Spleen (tissue), 11 donors: ENCODE measurements around the gene WDR1. TPM values are rescaled to one million over a fixed set of nuclear protein-coding genes. Genes with fewer than 3 reads are reported as not detected.

Experiments
- DNase-seq: peaks from one replicate; pipeline ENCODE4 v3.0.0-alpha.2; 2020
- H3K27ac ChIP-seq, 8 donors: fragments of 200-600 bp; sonication (generic) in 7 of 8; 1 replicate in 4 of 8; 2 replicates in 4 of 8; pipeline versions ENCODE4 v1.5.0 to v1.8.0; 2016 to 2021; ENCODE audit warnings: inconsistent platforms in 4 of 8, mild to moderate bottlenecking in 4 of 8, moderate library complexity in 1 of 8
- H3K27me3 ChIP-seq, 7 donors: fragments of 200-600 bp; sonication (generic) in 6 of 7; replicated peaks in 1 of 7; 1 replicate in 4 of 7; 2 replicates in 3 of 7; pipeline versions ENCODE4 v1.5.0 to v1.8.0; 2016 to 2021; ENCODE audit warnings: inconsistent platforms in 3 of 7, mild to moderate bottlenecking in 1 of 7
- H3K36me3 ChIP-seq, 6 donors: fragments of 200-600 bp; sonication (generic) in 5 of 6; 1 replicate in 4 of 6; 2 replicates in 2 of 6; pipeline versions ENCODE4 v1.5.0 to v1.8.0; 2016 to 2021; ENCODE audit warnings: inconsistent platforms in 2 of 6
- H3K4me1 ChIP-seq, 6 donors: fragments of 200-600 bp; sonication (generic) in 5 of 6; 1 replicate in 3 of 6; 2 replicates in 3 of 6; pipeline versions ENCODE4 v1.5.0 to v1.8.0; 2016 to 2021; ENCODE audit warnings: inconsistent platforms in 3 of 6
- H3K4me3 ChIP-seq, 8 donors: fragments of 200-600 bp; sonication (generic) in 7 of 8; 1 replicate in 4 of 8; 2 replicates in 4 of 8; pipeline versions ENCODE4 v1.5.0 to v1.8.0; 2016 to 2021; ENCODE audit warnings: inconsistent platforms in 4 of 8, mild to moderate bottlenecking in 4 of 8, moderate library complexity in 2 of 8
- H3K9me3 ChIP-seq, 8 donors: fragments of 200-600 bp; sonication (generic) in 7 of 8; 1 replicate in 4 of 8; 2 replicates in 4 of 8; pipeline versions ENCODE4 v1.5.0 to v1.8.0; 2016 to 2021; ENCODE audit warnings: inconsistent platforms in 4 of 8
- POLR2A ChIP-seq, 3 donors: fragments of 450-650 bp; IDR thresholded peaks; one replicate each; pipeline ENCODE4 v1.5.1; 2017; ENCODE audit warnings: antibody characterized with exemption in 3 of 3, mild to moderate bottlenecking in 1 of 3
- POLR2AphosphoS5 ChIP-seq, 3 donors: sonication (generic); formaldehyde crosslinking; IDR thresholded peaks; one replicate each; pipeline ENCODE4 v1.5.1; 2017; ENCODE audit warnings: antibody characterized with exemption in 3 of 3
- WGBS, 5 donors: extraction: QIAGEN DNeasy Blood & Tissue Kit in 3 of 5; methylation state at CpG; one replicate each; pipeline versions ENCODE4 v1.1.5 to v1.1.7; 2013 to 2018; 5-methylcytosine and 5-hydroxymethylcytosine counted together
- intact Hi-C: fragments of 100-400 bp; cut with DNase I; formaldehyde crosslinking; loops from one replicate; pipeline ENCODE4 v1.15.0; 2023; ENCODE audit warnings: low total_unique reads
- polyA plus RNA-seq, 3 donors: library from polyadenylated mRNA; stranded (reverse); fragments of 200-250 nt; gene quantifications; one replicate each; pipeline ENCODE4 v1.2.1, GENCODE V29; 2013
- total RNA-seq, 7 donors: library from RNA; depleted of rRNA in 3 of 7; stranded (reverse); fragments of >200 nt in 3 of 7; fragmentation: NEBNext Ultra II Directional in 4 of 7; extraction: Animal tissue kit (Norgen Biotek cat#: 25700) in 4 of 7; gene quantifications; one replicate each; pipeline versions ENCODE4 v1.1.0 to v1.2.1, GENCODE V29; 2016 to 2021
- TF ChIP-seq, protein P1 (sequence below), 11 experiments: fragments of 200-600 bp in 7 of 11; fragments of 450-650 bp in 4 of 11; sonication (generic) in 4 of 11; IDR thresholded peaks in 8 of 11; conservative IDR thresholded peaks in 3 of 11; 1 replicate in 7 of 11; 2 replicates in 4 of 11; pipeline versions ENCODE4 v1.4.0 to v1.8.0; 2016 to 2021; ENCODE audit warnings: antibody characterized with exemption in 11 of 11, inconsistent platforms in 4 of 11, mild to moderate bottlenecking in 1 of 11
- donor health status: healthy with polysubstance abuse.
- donor health status: DM: no; HTN: no; CAD: no; lungs with moderate emphysema.
- donor health status: DM: no; HTN: no; CAD: no.
- donor health status: Bipolar disorder and iron deficiency.
- donor health status: healthy.
- donor health status: DM: no; HTN: no; CAD: no.
- donor health status: DM: yes; HTN: yes; CAD: no.

Gene WDR1
- total and polyA plus RNA-seq, 10 donors, result 56.6 to 377 (median 147) TPM

DNA sequence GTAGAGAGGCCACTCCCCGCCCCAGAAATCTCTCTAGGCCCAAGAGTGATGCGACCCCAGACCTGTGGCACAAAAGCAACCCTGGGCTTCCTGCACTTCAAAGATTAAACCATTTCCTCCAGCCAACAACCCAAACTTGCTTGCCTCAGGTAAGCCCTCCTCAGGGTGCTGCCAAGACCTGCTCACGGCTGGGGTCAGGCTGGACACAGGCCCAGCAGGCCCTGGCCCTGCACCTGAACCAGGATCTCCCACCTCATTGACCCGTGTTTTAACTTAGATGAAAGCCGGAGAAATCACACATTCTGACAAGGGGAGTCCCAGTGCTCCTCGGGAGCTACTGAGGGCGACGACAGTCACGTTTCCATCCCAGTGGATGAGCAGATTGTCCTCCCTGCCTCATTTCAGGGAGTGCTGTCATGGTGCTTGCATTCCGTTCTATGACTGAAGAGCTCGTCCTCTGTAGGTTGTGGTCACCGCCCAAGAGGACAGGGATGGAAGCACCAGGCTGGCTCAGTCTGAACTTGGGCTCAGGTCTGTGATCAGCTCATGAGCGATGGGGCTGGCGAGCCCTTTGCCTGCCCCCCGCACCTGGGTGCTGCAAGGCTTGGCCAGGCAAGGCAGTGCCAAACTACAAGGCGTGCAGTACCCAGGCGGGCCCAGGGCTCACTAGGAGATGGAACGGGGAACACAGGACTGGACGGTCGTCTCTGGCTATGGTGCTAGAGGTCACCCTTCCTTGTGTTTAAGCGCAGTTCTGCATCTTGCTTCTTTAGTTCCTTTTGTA lies 25.9 kb downstream of the WDR1 start:
- peaks cover 7 to 100% (median 87%) of the 10 kb centered on the region in 6 donors for H3K36me3 ChIP-seq
- WGBS, 5 donors, result 86 to 97% (median 93%) methylated on average over 13 to 21 of the region's 21 CpGs
- DNase-seq, result peak; percentile 70
- H3K27ac ChIP-seq, result no peak overlapping the region
- peaks cover 32 to 70% (median 50%) of the 10 kb centered on the region in 6 donors for H3K4me1 ChIP-seq
- no peaks in the 10 kb centered on the region for H3K9me3 ChIP-seq
- intact Hi-C loops, result no loop called here
- TF ChIP-seq POLR2AphosphoS5 (IDR thresholded peaks at IDR 0.05), result peak; percentile 14 to 68 (median 16)
- TF ChIP-seq, protein P1, sequence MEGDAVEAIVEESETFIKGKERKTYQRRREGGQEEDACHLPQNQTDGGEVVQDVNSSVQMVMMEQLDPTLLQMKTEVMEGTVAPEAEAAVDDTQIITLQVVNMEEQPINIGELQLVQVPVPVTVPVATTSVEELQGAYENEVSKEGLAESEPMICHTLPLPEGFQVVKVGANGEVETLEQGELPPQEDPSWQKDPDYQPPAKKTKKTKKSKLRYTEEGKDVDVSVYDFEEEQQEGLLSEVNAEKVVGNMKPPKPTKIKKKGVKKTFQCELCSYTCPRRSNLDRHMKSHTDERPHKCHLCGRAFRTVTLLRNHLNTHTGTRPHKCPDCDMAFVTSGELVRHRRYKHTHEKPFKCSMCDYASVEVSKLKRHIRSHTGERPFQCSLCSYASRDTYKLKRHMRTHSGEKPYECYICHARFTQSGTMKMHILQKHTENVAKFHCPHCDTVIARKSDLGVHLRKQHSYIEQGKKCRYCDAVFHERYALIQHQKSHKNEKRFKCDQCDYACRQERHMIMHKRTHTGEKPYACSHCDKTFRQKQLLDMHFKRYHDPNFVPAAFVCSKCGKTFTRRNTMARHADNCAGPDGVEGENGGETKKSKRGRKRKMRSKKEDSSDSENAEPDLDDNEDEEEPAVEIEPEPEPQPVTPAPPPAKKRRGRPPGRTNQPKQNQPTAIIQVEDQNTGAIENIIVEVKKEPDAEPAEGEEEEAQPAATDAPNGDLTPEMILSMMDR (IDR thresholded peaks at IDR 0.05 in 8 of 11, conservative IDR thresholded peaks at IDR 0.05 in 3 of 11), result no peak
- H3K27me3 ChIP-seq, result no peaks in the 10 kb centered on the region
- no peak overlapping the region for H3K4me3 ChIP-seq

DNA sequence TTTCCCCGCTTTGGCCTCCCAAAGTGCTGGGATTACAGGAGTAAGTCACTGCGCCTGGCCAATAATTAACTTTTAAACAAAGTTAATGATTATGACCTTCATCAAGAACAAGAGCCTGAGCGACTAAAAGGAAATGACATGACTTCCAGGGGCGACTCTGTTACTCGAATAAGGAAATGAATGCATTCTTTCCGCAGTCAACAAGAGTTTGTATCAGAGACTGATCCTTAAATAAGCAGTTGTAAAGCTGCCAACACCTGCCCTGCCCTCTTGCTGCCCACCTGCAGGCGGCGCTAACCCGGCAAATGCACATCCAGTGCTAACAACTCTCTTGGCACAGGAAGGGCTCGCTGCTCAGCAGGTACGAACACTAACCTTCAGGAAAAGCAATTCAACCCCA lies 27.3 kb downstream of the WDR1 start:
- H3K36me3 ChIP-seq, result peaks cover 7 to 100% (median 89%) of the 10 kb centered on the region in 6 donors
- H3K4me1 ChIP-seq, result peaks cover 20 to 57% (median 37%) of the 10 kb centered on the region in 6 donors
- TF ChIP-seq POLR2AphosphoS5 (IDR thresholded peaks at IDR 0.05) (no peak), POLR2A (IDR thresholded peaks at IDR 0.05) (no peak)
- TF ChIP-seq, protein P1 (IDR thresholded peaks at IDR 0.05 in 8 of 11, conservative IDR thresholded peaks at IDR 0.05 in 3 of 11), result peak in 4 of 11 experiments; percentile 8 to 43 (median 22)
- no peak overlapping the region for H3K4me3 ChIP-seq
- peak; percentile 59 for DNase-seq
- no peaks in the 10 kb centered on the region for H3K9me3 ChIP-seq
- 77 to 81% (median 80%) methylated on average over 11 of the region's 11 CpGs for WGBS, 5 donors
- no peak overlapping the region for H3K27ac ChIP-seq
- peaks cover 0 to 4% (median 0%) of the 10 kb centered on the region in 7 donors for H3K27me3 ChIP-seq
- intact Hi-C loops, result no loop called here

DNA sequence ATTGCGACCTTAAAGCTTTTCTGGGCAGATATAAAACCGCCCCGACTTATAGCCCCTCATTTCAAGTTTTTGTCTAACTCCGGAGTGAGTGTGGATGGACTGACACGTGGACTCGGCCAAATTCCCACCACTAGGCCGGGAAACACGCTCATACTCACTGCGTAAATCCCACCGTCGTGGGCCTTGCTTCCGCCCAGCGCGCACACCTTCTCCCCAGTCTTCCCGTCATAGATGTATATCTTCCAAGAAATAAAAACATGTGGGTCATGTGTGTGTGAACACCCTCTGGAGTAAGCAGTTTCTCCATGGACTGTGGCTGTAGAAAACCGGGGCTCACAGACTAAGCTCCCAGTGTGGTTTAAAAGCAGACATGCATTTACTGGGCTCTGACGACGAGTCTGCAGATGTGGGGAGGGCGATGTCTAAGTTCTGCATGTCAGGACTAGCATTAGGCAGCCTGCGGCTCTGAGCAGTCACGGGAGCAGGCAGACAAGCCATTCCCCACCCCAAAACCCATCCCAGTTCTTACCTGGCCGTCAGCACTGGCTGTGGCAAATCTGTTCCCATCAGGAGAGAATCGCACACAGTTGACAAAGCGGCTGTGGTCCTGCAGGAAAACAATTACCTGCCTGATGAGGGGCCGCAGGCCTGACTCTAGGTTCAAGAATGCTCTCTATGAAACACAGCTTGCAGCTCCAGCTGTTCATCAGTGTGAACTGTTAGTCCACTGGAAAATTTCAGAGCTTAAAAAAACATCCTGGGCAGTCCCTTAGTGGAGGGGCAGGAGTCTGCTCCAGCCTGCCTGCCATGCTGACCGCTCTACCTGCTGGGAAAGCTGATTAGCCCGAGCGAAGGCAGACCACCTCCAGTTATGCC lies 28.2 kb downstream of the WDR1 start:
- Histone ChIP-seq H3K27ac (no peak overlapping the region), H3K4me1 (peaks cover 10 to 47% (median 27%) of the 10 kb centered on the region in 6 donors), H3K9me3 (no peaks in the 10 kb centered on the region), H3K36me3 (peaks cover 11 to 100% (median 96%) of the 10 kb centered on the region in 6 donors), H3K4me3 (no peak overlapping the region), H3K27me3 (peaks cover 0 to 13% (median 0%) of the 10 kb centered on the region in 7 donors)
- intact Hi-C loops, result no loop called here
- whole genome bisulfite sequencing, 5 donors, result 87 to 96% (median 93%) methylated on average over 28 of the region's 28 CpGs
- peak; percentile 49 for DNase-seq
- TF ChIP-seq, protein P1 (IDR thresholded peaks at IDR 0.05 in 8 of 11, conservative IDR thresholded peaks at IDR 0.05 in 3 of 11), result no peak
- no peak for TF ChIP-seq POLR2A (IDR thresholded peaks at IDR 0.05)
- TF ChIP-seq POLR2AphosphoS5 (IDR thresholded peaks at IDR 0.05), result no peak
